HG02763 (cell line): ENCODE data around the gene CDCA7L.
"Not testable (repeated sequence)": the region's sequence is repeated elsewhere in the genome, so short reads cannot be mapped to it uniquely, and the experiment has no call there.

Experiments
- ATAC-seq: cut with Tn5 transposase; IDR thresholded peaks from one replicate; pipeline ENCODE4 v1.9.1; 2021; ENCODE audit warnings: mild to moderate bottlenecking, moderate library complexity; ENCODE audit not compliant: unreplicated experiment

The CDCA7L gene

GRCh38 chr7:21944616-21945453 is 864 bp downstream of the CDCA7L start:
- no peak for ATAC-seq

DNA sequence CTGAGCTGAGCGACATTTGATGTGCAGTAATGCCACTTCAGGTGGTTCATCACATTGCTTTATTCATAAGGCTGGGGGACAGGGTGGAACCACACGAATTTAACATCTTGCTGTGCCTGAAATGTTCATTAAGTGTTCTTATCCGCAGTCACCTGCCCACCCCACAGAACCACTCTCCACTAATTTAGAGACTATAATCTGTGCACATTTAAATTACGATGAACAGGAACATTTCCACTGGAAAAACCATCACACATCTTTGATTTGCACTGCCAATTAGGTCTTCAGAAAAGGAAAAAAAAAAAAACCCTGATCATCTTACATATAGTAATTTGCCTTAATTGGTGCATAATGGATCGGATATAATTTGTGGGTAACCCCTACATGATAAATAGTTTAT is 2.3 kb downstream of the CDCA7L start:
- no peak for ATAC-seq

GRCh38 chr7:21942955-21943354 is 2.7 kb downstream of the CDCA7L start:
- ATAC-seq, result no peak

- ATAC-seq, result no peak
Measured at GRCh38 chr7:21941611-21942141, 4.0 kb downstream of the CDCA7L start.

DNA sequence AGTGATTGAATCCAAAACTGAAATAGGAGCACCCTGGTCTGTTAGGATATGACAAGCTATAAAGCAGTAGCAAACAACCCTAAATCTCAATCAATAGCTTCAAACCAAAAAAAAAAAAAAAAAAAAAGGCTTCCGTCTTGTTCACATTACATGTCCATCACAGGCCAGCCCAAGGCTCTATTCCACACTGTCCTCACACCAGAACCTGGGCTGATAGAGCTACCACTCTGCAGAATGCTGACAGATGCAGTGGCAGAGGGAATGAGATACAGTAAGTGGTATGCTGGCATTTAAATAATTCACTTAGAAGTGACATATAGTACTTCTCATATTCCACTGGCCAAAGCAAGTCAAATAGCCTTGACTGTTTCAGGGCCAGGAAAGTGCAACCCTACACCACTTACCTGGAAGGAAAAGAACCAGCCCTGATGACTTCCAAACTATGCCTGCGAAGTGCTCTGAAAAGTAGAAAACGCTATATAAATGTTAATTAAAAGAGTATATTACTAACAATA is 5.8 kb downstream of the CDCA7L start:
- no peak for ATAC-seq

GRCh38 chr7:21939136-21939857 is 6.4 kb downstream of the CDCA7L start:
- peak; percentile 60 for ATAC-seq

DNA sequence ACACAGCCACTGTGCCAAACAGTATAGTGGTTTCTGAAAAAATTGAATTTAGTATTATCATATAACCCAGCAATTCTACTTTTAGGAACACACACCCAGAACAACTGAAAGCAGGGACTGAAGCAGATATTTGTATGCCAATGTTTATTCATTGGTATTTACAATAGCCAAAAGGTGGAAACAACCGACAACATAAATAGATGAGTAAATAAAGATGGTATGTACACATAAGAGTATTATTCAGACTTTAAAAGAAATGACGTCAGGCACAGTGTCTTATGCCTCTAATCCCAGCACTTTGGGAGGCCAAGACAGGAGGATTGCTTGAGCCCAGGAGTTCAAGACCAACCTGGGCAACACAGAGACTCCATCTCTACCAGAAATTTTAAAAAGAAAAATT is 7.2 kb downstream of the CDCA7L start:
- no peak for ATAC-seq

GRCh38 chr7:21934808-21935207 is 10.9 kb downstream of the CDCA7L start:
- ATAC-seq, result no peak

GRCh38 chr7:21933293-21933692 is 12.4 kb downstream of the CDCA7L start:
- ATAC-seq, result not testable (repeated sequence)

- ATAC-seq, result no peak
Measured at GRCh38 chr7:21927693-21928092, 18.0 kb downstream of the CDCA7L start.

DNA sequence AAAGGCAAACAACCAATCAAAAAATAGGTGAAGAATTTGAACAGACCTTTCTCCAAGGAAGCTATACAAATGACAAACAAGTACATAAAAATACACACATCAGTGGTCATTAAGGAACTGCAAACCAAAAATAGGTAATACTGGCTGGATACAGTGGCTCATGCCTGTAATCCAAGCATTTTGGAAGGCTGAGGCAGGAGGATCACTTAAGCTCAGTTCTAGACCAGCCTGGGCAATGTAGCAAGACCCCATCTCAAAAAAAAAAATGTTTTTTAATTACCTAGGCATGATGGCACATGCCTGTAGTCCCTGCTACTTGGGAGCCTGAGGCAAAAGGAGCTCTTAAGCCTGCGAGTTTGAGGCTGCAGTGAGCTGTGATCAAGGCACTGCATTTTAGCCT is 19.3 kb downstream of the CDCA7L start:
- no peak for ATAC-seq

GRCh38 chr7:21923658-21924057 is 22.0 kb downstream of the CDCA7L start:
- no peak for ATAC-seq

DNA sequence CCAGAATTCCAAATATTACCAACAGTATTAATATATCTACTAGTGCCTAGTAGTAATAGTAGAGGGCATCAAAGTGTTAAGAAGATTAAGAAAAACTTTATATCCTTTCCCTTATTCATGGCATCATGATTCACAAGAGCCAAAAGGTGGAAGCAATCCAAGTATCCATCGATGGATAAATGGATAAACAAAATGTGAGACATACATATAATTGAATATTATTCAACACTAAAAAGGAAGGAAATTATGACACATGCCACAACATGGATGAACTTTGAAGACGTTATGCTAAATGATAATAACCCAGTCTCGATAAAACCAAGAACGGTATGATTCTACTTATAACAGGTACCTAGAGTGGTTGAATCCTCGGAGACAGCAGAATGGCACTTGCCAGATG is 23.1 kb downstream of the CDCA7L start:
- no peak for ATAC-seq

GRCh38 chr7:21920936-21921335 is 24.8 kb downstream of the CDCA7L start:
- no peak for ATAC-seq

GRCh38 chr7:21918216-21918615 is 27.5 kb downstream of the CDCA7L start:
- no peak for ATAC-seq

- ATAC-seq, result no peak
Measured at GRCh38 chr7:21916629-21917028, 29.1 kb downstream of the CDCA7L start.

- no peak for ATAC-seq
Measured at GRCh38 chr7:21916176-21916575, 29.5 kb downstream of the CDCA7L start.

GRCh38 chr7:21915140-21915539 is 30.6 kb downstream of the CDCA7L start:
- ATAC-seq, result no peak

DNA sequence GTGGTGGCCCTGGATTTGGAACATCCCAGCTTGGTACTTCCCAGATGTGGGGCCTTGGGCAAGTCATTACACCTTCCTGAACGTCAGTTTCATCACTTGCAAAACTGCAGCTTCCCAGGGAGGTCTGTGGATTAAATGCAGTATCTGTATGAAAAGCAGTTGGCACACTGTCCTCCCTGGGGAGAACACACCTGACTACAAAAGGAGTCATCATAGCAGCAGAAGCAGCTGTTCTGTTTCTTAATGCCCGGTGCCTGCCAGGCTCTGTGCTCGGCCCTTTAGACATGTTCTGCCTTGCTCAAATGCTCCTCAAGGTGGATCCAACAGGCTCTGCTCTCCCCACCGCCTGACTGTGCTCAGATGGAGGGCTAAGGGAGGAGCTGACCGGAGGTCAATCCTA is 31.0 kb downstream of the CDCA7L start:
- no peak for ATAC-seq

DNA sequence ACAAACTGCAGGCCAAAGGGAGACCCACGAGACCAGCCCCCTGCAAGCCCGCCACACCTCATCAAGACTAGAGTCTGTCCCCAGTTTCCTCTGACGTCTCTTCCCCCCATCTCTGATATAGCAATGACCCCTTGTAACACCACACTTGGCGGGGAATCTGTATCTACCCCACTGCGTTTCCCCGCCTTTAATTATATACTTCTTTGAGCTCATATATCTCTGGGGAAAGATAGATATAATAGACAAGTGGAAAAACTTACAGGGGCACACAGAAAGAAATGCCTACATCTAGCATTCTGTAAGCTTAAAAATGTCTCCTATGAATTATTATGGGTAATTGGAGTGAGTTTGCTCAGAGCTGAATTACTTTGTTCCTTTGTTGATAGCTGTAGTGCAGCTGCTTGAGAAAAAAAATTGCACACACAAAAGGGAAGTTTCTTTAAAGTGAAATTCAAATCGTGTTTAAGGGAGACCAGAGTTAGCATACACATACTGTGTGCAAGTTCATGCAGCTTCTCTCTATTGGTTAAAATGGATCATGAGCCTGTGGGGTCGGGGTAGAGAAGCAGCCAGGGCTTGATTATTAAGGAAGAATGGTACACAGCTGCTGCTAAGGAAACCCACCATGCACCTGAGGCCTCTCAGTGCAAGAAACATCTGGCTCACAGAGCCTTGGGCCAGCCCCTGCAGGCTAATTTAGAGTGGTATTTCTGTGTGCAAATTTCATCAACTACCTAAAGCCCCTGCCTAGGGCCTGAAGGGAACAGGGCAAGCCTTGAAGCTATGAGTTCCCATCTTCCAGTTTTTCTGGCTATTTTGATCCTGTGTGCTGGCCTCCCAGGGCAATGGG is 32.5 kb downstream of the CDCA7L start:
- no peak for ATAC-seq

DNA sequence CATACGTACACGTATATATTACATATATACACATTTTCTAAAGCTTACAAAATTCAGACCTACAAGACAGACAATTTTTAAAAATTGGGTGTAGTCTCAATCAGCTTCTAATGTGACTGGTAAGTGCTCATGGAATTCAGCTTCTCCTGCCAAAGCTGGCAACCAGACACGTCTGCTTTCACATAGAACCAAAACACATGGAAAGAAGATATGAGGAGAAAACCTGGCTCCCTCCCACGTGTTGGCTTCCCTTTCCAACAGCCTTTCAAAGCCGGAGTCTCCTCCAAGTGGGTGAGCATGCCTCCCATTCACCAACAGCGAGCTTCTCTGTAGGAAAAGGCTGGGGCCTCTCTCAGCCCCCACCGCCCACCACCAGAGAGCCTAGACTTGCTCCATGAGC is 33.4 kb downstream of the CDCA7L start:
- no peak for ATAC-seq
